ENCODE results near the gene PBRM1.
"Not testable (repeated sequence)": the region's sequence is repeated elsewhere in the genome, so short reads cannot be mapped to it uniquely, and the experiment has no call there.

Gene PBRM1

DNA sequence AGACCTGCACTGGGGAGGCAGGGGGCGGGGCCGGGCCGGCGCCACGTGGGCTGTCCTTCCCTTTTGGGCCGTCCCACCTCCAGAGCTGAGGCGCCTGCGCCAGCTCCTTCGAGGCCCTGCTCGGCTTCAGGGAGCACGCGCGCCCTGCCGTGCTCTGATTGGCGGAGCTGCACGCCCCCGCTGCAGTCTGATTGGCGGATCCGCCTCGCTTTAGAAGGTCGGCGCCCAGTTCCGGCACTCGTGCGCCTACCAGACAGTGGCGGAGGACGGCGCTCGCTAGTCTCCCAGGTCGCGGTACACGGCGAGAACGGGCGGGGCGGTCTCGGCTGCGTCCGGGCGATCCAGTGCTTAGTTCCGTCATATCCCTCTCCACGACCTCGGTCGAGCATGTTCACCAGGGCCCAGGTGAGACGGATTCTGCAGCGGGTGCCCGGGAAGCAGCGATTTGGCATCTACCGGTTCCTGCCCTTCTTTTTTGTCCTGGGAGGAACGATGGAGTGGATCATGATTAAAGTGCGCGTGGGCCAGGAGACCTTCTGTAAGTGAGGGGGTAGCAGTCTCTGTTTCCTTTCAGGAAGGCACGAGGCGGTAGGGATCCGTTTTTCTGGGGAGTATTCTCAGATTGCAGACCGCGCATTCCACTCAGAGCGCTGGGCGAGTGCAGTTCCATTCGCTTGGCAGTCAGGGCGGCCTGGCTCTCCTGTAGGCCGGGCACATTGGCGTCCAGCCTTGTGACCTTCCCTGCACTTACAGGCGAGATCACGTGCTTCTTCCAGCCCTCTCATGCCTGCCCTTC lies 149.1 kb downstream of the PBRM1 start, which contains the start of gene UQCC5:
UQCC5 (plus strand) TSS at position 237 of the 796 bp plus-strand sequence; CDS start at position 388, 151 bp downstream.
- peak; percentile 84 to 99 (median 96) for DNase-seq

DNA sequence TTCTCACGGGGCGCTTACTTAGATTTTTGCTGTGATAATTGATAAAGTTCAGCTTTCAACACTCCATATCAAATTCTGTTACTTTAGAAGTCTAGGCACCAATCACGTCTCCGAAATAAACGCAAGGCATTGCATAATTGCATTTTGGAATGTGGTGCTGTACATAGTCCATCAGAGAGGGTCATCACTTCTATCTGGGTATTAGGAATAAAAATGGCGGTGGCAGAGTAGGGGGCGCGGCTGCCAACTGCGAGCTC lies 149.7 kb downstream of the PBRM1 start:
- no peak for DNase-seq

- no peak for DNase-seq
Measured at GRCh38 chr3:52535411-52536111, 150.2 kb downstream of the PBRM1 start.

- no peak for DNase-seq
Measured at GRCh38 chr3:52534281-52535183, 151.2 kb downstream of the PBRM1 start.

- peak in 36 of 58 donors; percentile 3 to 72 (median 38) for DNase-seq
Measured at GRCh38 chr3:52533623-52534280, 152.0 kb downstream of the PBRM1 start, which contains the start of gene NT5DC2. Gene NT5DC2, minus strand, starts transcription at chr3:52533857. Its CDS starts 120 bp downstream, at chr3:52533737.

DNA sequence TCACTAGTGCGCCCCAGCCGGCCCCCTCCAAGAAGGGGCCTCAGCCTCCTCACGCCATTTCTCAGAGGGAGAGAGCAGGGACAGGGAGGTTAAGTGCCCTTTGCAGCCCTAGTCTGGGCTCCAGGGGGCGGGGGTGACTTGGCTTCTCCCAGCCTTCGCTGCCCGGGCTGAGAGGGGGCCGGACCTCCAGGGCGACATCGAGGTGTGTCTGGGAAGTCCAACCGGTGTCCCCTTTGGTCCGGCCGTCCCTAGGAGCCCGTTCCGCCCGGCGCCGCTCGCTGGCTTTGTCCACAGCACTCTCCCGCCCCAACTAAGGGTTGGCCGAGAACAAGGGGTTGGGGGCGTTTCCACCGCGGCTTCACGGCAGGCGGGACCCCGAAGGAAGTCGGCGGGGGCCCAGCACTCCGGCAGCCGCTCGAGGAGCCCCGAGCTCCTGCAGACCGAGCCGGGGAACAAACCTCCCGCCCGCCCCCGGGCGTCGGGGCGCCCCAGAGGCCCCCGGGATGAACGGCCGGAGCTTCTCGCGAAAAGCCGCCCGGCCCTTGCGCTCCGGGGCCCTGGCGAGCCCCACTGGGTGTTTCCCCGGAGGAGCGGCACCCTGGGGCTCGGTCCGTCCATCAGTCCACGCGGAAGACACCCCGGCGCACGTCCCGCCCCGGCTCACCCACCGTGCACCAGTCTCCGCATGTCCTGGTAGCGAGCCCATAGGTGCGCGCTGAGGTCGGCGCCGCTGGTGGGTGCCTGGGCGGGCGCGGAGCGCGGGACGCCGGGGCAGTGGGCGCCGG lies 152.7 kb downstream of the PBRM1 start:
- peak in 1 of 58 donors; percentile 16 for DNase-seq

GRCh38 chr3:52532517-52532837 lies 153.2 kb downstream of the PBRM1 start:
- peak in 1 of 58 donors; percentile 28 for DNase-seq

- no peak for DNase-seq
Measured at GRCh38 chr3:52531860-52532516, 153.7 kb downstream of the PBRM1 start.

DNA sequence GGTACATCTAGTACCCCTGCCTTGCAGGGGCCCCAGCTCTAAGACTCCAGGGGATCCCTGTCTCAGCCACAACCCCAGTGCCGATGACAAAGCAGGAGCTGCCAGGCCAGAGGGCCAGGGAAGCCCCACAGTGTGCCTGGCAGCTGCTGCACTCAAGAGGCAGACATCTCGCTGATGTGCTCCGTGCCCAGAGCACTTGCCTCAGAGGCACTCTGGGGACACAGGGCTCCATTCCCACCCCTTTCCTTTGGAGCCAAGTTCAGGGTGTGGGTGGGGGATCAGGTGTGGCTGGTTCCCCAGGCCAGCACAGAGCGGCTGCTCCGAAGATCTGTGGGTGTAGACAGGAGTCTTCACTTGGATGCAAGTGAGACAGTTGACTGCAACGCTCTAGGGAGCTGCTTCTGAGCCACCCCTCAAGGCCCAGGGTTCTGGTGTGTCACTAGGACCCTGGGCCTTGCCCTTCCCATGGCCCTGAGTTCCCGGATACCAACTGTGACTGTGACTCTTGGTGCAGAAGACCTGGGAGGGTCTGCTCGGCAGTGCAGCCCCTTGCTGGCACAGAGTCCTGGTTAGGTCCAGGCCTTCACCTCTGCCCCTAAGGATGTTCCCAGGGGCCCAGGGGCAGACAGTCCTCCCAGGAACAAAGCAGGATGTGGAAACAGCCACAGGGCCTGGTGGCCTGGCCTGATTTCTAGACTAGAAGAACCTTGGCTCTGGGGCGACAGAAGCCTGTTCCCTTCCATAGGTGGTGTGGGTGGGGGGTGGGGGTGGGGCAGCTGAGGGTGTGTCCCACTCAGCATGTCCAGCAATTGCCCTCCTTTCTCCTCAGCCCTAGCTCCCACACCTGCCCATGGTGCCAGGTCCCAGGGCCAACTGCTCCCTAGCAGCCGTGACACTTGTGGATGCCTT lies 154.5 kb downstream of the PBRM1 start:
- no peak for DNase-seq

DNA sequence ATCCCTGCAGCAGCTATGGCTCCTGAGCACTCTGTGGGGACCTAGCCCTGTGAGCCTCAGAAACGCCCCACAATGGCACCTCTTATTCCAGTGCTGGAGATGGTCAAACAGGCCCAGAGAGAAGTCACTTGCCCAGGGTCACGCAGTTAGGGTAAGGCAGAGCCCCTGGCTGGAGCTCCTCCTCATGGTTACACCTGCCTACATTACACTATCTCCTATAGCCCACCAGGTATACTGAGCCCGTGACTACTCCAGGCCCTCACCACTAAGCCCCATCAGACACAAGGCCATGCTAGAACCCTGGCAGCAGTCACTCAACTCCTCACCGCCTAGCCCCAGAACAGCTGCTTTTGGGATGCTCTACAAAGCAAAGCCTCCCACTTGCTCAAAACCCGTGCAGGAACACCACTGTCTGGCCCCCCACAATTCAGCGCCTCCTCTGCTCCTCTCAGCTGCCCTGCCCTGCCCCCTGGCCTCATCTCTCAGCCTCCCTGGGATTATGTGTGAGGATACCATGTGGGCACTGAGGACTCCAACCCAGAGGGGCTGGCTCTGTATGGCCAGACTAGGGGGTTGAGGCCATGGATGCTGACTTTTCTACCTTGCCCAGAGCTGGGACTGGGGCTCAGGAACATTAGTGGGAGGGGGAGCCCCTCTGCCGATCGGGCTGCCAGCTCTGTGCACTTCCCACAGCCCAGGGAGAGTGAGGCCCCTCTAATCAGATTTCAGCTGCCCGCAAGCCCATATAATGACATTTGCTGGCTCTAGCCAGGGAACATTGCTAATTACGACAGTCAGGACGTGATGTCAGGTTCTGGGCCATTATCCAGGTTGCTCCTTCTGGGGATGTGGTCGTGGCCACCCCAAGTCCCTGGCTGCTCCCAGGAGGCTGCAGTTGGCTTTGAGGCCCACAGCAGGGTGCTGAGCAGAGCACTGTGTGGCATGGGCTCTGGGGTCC lies 156.1 kb downstream of the PBRM1 start:
- DNase-seq = no peak

- DNase-seq = no peak
Measured at GRCh38 chr3:52528586-52529375, 156.9 kb downstream of the PBRM1 start.

GRCh38 chr3:52527732-52528585 lies 157.8 kb downstream of the PBRM1 start:
- no peak for DNase-seq

- no peak for DNase-seq
Measured at GRCh38 chr3:52527039-52527731, 158.5 kb downstream of the PBRM1 start.

GRCh38 chr3:52526671-52527038 lies 159.1 kb downstream of the PBRM1 start:
- not testable (repeated sequence) for DNase-seq
